ENCODE results near the gene CCDC142. TPM values are rescaled to one million over a fixed set of nuclear protein-coding genes. Genes with fewer than 3 reads are reported as not detected.
A peak's percentile ranks its signal among the peaks of the same experiment; 100 is the strongest.

Gene CCDC142
- total RNA-seq, 1 donor from 2014 or later = 9.5 TPM

DNA sequence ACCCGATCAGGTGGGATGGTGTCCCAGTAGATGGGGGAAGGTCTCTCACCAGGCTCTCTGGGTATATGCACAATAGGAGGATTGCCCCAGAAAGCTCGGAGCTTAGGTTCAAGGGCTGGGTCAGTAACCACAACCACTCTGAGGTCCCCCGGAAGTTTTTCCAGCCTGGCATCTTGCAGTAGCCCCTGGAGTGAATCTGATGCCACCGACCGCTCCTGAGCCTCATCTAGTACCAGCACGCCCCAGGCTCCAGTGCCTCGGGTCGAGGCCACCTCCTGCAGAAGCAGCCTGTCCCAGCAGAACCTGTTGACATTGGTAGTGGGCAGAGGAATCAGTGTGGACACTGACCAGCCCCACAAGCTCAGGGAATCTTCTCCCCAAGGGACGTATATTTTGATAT is 41.2 kb upstream of the CCDC142 start:
- no peak for DNase-seq (ENCODE audit: low read depth)
- peaks cover 4% of the 10 kb centered on the region for H3K36me3 ChIP-seq (ENCODE audit: control insufficient read depth, insufficient read depth, low read length)
- H3K4me3 ChIP-seq (ENCODE audit: low read depth, low read length) = no peak overlapping the region
- TF ChIP-seq, protein P1, sequence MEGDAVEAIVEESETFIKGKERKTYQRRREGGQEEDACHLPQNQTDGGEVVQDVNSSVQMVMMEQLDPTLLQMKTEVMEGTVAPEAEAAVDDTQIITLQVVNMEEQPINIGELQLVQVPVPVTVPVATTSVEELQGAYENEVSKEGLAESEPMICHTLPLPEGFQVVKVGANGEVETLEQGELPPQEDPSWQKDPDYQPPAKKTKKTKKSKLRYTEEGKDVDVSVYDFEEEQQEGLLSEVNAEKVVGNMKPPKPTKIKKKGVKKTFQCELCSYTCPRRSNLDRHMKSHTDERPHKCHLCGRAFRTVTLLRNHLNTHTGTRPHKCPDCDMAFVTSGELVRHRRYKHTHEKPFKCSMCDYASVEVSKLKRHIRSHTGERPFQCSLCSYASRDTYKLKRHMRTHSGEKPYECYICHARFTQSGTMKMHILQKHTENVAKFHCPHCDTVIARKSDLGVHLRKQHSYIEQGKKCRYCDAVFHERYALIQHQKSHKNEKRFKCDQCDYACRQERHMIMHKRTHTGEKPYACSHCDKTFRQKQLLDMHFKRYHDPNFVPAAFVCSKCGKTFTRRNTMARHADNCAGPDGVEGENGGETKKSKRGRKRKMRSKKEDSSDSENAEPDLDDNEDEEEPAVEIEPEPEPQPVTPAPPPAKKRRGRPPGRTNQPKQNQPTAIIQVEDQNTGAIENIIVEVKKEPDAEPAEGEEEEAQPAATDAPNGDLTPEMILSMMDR (IDR thresholded peaks at IDR 0.05; ENCODE audit: insufficient read depth, low read length, poor library complexity, severe bottlenecking) = no peak
- H3K27me3 ChIP-seq (ENCODE audit: control insufficient read depth, insufficient read depth, low read length) = no peaks in the 10 kb centered on the region

- no peak for DNase-seq (ENCODE audit: low read depth)
- TF ChIP-seq, protein P1 (IDR thresholded peaks at IDR 0.05; ENCODE audit: insufficient read depth, low read length, poor library complexity, severe bottlenecking) = no peak
- peaks cover 4% of the 10 kb centered on the region for H3K36me3 ChIP-seq (ENCODE audit: control insufficient read depth, insufficient read depth, low read length)
- no peak overlapping the region for H3K4me3 ChIP-seq (ENCODE audit: low read depth, low read length)
- peaks cover 9% of the 10 kb centered on the region for H3K27me3 ChIP-seq (ENCODE audit: control insufficient read depth, insufficient read depth, low read length)
Measured at GRCh38 chr2:74522516-74522915, 39.7 kb upstream of the CCDC142 start.

DNA sequence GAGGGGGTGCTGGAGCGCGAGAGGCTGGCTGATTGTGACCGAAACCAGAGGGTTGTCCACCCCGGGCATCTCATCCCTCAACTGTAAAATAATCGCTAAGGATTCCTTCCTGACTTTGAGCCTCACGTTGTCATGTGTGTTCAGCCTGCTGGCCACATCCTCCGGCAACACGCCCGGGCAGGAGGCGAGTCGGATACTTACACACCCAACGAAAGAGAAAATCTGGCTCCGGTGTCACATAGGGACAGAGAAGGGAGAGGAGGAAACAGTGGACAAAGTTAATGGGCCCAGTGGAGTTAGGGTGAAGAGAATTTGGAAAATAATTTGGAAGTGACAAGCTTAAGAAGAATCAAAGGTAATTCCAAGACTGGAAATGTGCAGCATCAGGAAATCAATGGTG is 33.9 kb upstream of the CCDC142 start:
- TF ChIP-seq, protein P1 (IDR thresholded peaks at IDR 0.05; ENCODE audit: insufficient read depth, low read length, poor library complexity, severe bottlenecking) = no peak
- Histone ChIP-seq H3K36me3 (ENCODE audit: control insufficient read depth, insufficient read depth, low read length) (no peaks in the 10 kb centered on the region), H3K4me3 (ENCODE audit: low read depth, low read length) (peak overlapping the region; percentile 7), H3K27me3 (ENCODE audit: control insufficient read depth, insufficient read depth, low read length) (peaks cover 63% of the 10 kb centered on the region)
- DNase-seq (ENCODE audit: low read depth) = no peak

- TF ChIP-seq, protein P1 (IDR thresholded peaks at IDR 0.05; ENCODE audit: insufficient read depth, low read length, poor library complexity, severe bottlenecking) = no peak
- Histone ChIP-seq H3K4me3 (ENCODE audit: low read depth, low read length) (peak overlapping the region; percentile 7), H3K36me3 (ENCODE audit: control insufficient read depth, insufficient read depth, low read length) (no peaks in the 10 kb centered on the region), H3K27me3 (ENCODE audit: control insufficient read depth, insufficient read depth, low read length) (peaks cover 69% of the 10 kb centered on the region)
- no peak for DNase-seq (ENCODE audit: low read depth)
Measured at GRCh38 chr2:74515981-74516633, 33.3 kb upstream of the CCDC142 start.

DNA sequence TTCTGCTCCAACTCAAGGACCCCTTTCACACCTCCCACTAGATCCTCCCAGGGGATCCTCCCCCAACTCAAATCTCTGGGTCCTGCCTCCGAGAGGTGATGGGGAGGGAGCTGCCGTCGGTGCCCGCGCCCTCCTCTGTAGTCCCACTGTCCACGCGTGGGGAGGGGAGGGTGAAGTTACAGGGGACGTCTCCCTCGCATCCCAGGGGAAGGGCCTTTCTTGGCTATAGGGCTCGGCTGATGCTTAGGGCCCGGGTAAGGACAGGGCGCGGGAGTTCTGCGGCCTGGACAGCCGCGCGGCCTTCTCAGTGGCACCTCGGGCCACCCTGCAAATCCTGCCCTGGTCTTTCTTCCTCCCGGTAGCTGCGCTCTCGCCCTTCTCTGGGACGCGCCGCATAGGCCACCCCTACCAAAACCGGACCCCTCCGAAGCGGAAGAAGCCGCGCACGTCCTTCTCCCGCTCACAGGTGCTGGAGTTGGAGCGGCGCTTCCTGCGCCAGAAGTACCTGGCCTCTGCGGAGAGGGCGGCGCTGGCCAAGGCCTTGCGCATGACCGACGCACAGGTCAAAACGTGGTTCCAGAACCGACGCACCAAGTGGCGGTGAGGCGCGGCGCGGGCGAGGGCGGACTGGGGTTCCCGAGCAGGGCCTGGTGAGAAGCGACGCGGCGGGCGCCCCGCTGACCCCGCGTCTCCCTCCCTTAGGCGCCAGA is 32.6 kb upstream of the CCDC142 start:
- Histone ChIP-seq H3K4me3 (ENCODE audit: low read depth, low read length) (no peak overlapping the region), H3K36me3 (ENCODE audit: control insufficient read depth, insufficient read depth, low read length) (no peaks in the 10 kb centered on the region), H3K27me3 (ENCODE audit: control insufficient read depth, insufficient read depth, low read length) (peaks cover 71% of the 10 kb centered on the region)
- TF ChIP-seq, protein P1 (IDR thresholded peaks at IDR 0.05; ENCODE audit: insufficient read depth, low read length, poor library complexity, severe bottlenecking) = no peak
- no peak for DNase-seq (ENCODE audit: low read depth)

Data from kidney epithelial cell (primary cell).